NCI-H2227 treated with DMSO at 0.1 percent for 48 hours (cell line): Measurements from ENCODE around the gene ZNF213.
"Not testable (repeated sequence)": the region's sequence is repeated elsewhere in the genome, so short reads cannot be mapped to it uniquely, and the experiment has no call there.

Experiments used
- DNase-seq: peaks from one replicate; lab custom pipeline; 2025; lab: John Stamatoyannopoulos, UW

ZNF213 gene

DNA sequence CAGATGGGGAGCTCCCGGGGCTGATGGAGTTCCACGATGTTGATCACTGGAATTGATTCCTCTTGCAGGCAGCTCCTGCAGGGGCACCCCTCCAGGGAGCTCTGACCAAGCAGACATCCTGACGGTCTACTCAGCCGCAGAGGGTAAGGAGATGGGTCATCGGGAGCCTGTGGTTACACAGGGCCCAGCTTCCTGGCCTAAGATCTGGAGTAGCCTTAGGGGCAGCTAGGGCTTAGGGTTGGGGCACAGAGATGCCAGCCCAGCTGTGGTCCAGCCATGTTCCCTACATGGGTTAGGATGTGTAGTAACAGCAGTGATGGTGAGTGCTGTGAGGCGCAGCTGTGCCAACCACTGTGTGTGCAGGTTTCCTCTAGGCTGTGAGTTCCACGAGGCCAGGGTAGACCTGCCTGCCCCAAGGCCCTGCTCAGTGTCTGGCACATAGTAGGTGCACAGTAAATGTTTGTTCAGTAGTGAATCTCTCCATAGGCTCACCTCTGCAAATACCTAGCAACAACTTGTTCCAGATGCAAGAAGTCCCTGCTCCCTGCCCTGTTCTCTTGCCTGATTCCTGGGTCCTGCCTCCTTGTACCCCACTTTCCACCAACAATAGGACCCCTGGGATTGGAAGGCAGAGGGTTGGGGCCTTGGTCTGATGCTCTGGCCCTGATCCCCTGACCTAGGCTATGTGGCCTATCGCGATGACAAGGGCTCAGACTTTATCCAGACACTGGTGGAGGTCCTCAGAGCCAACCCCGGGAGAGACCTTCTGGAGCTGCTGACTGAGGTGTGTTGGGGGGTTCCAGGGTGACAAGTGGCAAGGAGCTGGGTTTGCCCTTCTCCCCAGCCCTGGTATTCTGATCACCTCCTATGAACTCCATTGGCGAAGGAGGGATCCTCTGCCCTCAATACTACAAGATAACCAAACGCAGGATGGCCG, 13.7 kb downstream of the ZNF213 start:
- DNase-seq = no peak

DNA sequence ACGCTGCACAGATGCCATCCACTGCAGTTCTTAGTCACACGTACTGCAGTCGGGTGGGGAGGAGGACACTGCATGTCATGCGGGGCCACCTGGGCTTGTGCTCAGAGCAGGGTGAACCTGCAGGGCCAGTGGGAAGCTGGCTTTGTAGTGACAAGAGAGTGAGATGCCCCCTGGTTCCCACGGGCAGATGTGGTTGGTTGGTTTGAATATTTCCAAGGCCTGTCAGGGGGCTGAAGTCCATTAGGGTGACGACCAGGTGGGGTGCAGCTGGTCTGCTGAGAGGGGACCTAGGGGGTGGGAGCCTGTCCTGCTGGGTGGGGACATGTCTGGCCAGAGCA, 14.3 kb downstream of the ZNF213 start:
- DNase-seq = no peak

DNA sequence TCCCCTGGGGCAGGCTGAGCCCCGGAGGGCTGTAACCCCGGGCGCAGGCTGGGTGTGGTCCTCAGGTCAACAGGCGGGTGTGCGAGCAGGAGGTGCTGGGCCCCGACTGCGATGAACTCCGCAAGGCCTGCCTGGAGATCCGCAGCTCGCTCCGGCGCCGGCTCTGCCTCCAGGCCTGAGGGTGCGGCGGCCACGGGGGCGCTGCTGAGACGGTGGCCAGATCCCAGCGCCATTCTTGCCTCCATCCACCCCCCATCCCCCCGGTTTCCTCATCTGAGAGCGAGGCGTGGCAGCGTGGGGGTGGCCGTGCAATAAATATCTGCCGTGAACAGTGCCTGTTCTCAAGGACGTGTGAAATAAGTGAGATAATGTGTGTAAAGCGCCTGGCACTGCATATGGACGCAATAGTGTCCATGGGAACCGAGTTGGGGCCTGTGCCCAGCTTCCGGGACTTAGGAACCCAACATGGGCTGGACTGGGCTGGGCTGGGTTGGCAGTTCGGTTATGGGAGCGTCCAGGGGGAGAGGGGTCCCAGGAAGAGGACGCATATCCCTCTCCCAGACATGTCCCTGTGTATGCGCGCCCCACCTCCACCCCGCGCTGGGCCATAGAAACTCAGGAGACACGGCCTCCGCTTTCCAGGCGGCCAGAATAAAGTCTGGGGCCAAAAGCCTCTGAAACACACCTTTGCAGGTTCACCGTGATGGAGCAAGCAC, 15.0 kb downstream of the ZNF213 start:
- DNase-seq = no peak

DNA sequence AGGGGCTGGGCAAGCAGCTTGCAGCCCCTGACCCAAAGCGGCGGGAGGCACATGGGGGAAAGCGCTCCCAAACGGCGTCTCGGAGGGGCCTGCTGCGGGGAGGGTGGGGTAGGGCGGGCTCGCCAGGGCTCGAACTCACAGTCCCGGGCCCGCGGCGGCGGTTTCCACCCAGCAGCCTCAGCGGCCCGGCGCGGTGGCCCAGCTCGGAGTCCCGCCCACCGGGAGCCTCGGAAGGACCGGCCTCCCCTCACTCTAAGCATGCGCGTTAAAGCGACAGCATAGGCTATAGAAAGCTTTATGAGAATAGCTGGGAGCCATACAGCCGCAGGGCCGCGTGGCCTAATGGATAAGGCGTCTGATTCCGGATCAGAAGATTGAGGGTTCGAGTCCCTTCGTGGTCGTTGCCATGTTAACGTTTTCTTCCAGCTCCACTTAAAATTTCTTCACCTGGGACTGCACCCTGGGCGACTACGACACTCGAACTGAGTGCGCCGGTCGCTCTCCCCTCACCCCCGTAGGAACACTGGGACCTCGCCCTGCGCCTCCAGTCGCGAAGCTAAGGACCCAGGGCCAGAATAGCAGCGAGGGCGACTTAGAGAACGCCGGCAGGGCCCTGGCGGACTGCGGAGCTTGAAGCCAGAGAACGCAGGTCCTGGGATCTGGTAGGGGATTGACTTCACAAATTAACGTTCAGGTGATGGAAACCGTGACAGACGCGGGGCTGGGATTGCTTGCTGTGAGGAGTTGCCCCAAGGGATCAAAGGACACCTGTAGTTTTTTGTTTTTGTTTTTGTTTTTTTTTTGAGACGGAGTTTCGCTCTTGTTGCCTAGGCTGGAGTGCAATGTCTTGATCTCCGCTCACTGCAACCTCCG, 15.8 kb downstream of the ZNF213 start:
- peak; percentile 98 for DNase-seq

DNA sequence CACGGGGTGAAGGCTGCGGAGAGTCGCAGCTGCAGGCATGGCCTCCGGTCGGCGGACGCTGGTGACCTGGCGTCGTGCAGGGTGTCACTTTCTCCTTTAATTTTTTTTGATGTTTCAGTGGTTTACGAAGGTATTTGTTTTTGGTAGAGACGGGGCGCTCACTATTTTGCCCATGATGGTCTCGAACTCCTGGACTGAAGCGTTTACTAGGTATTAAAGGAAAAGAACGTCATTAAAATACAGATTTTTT, 17.1 kb downstream of the ZNF213 start:
- no peak for DNase-seq

DNA sequence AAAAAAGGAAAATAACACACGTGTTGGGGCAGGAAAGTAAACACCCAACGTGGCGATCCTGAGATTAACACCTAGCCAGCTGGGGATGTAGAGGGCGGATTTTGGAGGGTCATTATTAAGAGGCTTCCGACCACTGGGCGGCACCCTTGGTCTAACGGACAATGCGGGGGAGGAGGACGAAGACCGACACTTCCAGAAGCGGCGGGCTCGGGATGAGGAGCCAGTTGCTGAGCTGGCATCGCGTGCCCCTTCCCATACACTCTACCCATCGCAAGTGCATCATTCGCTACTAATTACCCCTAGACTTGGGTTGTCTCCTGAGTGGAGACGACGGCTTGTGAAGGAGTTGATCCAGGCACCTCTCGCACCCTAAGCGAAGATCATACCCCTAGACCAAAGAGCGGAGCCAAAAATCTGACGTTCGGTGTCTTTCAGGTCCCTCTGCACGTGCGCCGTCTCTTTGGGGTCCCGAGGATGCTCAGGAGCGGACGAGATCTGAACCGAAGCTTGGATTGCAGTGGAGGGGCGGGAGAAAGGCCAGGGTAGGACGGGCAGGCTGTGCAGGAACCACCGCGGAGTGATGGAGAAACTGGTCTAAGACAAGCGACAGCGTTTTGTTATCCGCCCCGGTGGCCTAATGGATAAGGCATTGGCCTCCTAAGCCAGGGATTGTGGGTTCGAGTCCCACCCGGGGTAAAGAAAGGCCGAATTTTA, 17.6 kb downstream of the ZNF213 start:
- DNase-seq = peak; percentile 91

DNA sequence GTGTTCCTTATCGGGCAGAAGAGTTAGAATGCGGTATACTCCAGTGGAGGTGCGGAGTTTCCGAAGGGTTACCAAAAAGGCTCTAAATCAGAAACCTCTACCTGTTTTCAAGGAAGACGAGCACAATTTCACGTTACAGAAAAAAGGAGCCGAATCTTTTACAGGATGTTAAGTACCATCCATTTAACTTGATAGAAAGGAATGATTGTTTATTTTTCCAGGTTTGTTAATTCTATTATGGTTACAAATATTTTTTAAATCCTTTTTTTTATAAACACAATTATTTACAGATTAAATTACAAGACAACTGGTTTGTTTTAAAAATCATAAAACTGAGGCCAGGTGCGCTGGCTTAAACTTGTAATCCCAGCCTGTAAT, 18.2 kb downstream of the ZNF213 start:
- DNase-seq = no peak

DNA sequence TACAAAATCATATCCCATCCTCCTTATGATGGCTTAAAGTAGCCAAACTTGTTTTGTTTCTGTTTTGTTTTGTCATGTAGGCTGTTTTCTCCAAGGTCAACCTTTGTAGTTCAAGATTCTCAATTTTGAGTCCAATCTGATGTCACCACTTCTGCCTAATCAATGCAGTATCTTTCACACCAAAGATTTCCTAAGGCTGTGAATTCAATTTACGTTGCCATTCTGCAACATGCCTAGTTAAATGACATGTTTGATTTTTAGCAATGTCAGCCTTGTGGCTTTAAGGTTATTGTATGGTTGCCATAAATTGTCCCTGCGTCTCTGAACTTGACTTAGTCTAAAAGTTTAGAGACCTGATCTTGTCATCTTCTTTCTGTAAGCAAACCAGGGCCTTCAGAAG, 20.4 kb downstream of the ZNF213 start:
- DNase-seq = no peak

DNA sequence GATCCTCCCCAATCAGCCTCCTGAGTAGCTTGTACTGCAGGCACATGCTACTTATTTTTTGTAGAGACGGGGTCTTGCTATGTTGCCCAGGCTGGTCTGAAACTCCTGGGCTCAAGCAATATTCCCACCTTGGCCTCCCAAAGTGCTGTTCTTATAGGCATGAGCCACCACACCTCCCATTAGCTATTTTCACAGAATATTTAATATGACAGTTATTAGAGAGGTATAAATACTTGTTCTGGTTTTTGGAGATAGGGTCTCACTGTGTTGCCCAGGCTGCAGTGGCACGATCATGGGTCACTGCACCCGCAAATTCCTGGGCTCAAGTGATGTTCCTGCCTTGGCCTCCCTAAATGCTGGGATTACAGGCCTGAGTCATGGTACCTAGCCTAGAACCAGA, 21.1 kb downstream of the ZNF213 start:
- no peak for DNase-seq

DNA sequence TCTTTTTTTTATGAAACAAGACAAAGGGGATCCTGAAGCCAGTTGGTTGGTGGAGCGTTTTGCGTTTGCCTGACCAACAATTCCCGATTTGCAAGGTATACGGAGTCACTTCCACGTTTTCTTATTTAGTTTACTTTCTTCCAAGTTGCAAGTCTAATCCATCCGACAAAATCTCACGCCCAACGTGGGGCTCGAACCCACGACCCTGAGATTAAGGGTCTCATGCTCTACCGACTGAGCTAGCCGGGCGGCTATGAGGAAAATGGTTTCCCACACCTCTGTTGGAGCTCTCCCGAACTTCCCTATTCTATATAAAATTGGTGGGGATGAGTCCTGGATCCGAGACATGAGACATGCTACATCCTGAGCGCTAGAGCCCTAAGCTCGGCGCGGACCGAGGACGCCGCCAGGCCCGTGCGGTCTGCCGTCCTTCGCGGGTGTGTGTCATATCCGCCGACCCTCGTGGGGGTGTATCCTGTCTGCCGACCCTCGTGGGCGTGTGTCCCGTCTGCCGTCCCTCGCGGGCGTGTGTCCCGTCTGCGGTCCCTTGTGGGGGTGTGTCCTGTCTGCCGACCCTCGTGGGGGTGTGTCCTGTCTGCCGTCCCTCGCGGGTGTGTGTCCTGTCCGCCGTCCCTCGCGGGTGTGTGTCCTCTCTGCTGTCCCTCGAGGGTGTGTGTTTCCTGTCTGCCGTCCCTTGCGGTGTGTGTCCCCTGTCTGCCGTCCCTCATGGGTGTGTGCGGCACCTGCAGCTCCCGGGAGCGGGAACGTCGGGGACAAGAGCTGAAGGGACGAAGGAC, 22.6 kb downstream of the ZNF213 start:
- peak; percentile 85 for DNase-seq

DNA sequence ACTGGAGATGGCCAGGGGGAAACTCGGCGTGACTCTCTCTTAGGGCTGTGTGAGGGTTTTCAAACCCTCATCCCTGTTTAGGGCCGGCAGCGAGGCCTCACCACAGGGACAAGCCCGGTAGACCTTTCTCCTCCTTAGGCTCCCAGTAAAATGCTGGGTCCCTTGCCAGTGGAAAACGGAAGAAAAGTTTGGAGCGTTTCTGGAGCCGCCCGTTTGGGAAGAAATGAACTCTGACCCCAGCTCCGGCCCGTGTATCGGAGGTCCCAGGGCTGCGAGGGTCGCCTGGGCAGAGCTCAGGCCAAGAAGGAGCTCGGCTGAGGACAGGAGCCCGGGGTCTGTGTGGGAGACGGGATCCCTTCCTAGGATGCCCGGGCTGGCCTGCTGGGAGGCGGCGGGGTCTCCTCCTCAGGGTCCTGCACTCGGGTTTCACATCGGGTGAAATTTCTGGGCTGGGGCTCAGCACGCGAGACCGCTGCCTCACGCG, 23.2 kb downstream of the ZNF213 start:
- DNase-seq = no peak

DNA sequence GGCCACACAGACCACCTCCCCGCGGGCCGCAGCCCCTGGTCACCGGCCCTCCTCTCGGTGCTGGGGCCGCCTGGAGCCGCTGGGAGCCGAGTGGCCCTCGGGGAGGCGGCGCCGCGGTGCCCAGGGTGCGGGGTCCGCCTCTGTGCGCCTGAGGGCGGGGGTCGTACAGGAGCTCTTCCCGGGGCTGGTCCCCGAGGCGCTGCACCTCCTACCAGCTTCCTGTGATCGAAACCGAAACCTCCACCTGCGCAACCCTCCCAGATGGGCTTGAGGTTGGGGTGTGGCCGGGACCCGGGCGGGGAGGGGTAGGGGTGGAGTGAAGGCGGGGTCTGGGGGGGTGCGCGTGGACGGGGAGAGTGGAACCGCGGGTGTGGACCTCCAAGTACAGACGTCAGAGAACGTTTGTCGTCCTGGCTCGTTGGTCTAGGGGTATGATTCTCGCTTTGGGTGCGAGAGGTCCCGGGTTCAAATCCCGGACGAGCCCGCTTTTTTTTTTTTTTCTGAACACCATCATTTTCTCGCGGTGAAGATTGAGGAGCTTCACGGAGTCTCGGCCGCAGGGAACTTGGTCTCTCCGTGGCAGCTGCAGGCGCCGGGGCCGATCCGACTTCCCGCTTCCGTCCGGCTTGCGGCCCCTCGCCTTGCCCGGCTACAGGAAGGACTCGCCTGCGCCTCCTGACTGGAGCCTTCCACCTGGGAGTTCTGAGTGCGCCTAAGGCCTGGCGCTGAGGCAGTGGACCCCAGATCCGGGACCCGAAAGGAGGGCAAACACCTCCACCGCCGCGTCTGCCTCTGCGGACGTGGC, 23.9 kb downstream of the ZNF213 start:
- DNase-seq = peak; percentile 87

DNA sequence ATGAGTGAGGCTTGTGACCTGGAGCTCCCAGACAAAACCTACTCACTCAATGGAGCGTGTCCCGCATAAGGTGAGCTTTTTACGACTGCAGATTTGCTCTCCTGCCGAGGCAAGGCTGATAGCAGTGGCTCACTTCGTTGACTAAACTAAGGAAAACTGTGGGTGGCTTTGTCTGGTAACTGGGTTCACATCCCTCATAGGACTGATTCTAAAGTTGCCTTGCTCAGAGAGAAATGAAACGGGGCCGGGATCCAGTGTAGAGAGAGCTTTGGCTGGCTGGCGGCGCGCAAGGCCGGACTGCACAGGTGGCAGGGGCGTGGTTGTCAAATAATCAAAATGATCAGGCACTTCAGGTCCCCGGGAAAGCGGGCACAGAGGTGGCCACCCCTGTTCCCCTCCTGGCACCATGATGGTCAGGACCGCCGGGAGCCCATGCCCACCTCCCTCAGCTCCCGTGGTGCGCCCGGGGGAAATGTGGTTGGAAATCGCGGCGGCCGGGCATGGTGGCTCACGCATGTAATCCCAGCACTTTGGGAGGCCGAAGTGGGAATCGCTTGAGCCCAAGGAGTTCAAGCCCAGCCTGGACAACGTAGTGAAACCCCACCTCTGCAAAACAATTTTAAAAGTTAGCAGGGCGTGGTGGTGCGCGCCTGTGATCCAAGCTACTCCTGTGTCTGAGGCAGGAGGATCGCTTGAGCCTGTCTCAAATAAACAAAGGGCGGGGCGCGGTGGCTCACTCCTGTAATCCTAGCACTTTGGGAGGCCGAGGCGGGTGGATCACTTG, 26.6 kb downstream of the ZNF213 start:
- DNase-seq = peak; percentile 58

DNA sequence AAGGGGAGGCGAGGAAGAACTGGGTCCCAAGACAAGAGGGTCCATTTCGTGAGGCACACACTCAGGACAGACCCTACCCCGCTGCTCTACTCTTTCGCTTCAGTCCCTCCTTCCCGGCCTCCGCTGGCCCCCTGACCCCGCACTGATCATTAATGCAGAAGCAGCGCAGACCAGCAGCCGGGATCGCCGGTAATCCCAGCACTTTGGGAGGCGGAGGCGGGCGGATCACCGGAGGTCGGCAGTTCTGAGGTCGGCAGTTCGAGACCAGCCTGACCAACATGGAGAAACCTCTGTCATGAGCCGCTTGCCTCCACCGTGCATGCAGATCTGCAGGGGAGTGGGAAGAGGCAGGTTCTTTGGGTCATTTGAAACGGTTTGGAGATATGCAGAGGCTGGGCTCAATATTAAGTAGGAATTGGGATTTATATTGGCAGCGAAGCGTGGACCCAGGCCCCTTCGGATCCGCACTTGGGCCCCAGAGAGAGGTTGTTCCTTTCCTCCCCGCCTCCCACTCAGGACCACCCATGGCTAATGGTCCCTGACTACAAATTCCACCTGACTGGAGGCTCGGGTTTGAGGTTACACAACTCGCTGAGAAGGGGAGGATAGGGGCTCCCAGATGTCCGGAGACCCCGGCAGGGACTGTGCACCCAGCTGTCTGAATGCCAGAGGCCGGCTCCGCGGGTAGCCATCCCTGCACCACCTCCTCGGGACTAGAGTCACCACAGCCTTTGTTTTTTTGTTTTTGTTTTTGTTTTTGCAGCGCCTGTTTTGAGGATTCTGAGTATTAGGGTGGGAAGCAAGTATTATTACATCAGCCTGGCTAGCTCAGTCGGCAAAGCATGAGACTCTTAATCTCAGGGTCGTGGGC, 29.5 kb downstream of the ZNF213 start:
- no peak for DNase-seq

DNA sequence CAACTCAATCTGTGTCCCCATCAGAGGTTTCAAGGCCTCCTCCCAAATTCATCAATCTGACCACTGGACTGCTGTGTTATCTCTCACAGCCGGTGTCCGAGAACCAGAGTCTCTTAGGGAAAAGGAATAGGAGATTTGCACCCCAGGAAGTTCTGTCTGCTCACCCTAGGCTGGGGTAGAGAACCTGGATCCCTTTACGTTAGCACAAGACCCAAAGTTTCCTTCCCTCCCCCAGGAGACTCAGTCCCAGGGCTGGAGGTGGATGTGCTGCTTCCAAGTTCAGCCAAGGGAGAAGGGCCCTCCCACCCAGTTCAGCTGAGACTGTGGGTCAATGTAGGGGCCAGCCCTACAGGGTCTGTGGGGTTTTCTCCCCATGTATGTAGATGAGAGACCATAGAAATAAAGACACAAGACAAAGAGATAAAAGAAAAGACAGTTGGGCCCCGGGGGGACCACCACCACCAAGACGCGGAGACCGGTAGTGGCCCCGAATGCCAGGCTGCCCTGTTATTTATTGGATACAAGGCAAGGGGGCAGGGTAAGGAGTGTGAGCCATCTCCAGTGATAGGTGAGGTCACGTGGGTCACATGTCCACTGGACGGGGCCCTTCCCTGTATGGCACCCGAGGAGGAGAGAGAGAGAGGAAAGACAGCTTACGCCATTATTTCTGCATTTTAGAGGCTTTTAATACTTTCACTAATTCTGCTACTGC, 30.4 kb downstream of the ZNF213 start:
- DNase-seq = no peak

DNA sequence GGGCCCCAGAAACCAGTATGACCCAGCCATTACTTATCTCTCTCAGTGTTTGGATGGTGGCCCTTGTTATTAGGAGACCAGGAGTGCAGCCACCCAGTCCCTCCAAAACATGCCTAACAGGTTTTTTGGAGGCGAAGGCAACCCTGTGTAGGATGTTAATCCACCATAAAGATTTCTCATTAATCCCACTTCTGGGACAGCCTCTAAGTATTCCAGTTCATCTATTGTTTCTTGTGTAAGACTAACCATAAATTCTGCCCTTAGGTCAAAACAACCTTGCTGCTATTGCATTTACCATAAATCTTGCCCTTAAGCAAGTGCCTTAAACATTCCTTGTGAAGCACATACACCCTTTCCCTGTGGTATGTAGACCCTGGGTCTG, 31.7 kb downstream of the ZNF213 start:
- DNase-seq = no peak

DNA sequence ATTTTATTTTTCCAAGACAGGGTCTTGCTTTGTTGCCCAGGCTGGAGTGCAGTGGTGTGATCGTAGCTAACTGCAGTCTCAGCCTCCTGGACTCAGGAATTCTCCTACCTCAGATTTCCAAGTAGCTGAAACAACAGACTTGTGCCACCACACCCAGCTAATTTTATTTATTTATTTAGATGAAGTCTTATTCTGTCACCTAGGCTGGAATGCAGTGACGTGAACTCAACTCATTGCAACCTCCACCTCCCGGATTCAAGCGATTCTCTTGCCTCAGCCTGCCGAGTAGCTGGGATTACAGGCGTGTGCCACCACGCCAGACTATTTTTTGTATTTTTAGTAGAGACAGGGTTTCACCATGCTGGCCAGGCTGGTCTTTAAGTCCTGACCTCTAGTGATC, 33.9 kb downstream of the ZNF213 start:
- DNase-seq = not testable (repeated sequence)
